NT2/D1 (cell line): ENCODE results near the gene LRRC49.
"Not testable (repeated sequence)": the region's sequence is repeated elsewhere in the genome, so short reads cannot be mapped to it uniquely, and the experiment has no call there.

Source experiments
- YY1 ChIP-seq: IDR thresholded peaks from 2 replicates; pipeline ENCODE4 v1.6.1; 2011; ENCODE audit not compliant: insufficient read length, insufficient read depth
- ZNF274 ChIP-seq: IDR thresholded peaks from 2 replicates; pipeline ENCODE4 v1.6.1; 2011; ENCODE audit warnings: mild to moderate bottlenecking, low read depth, low read length

GRCh38 chr15:71035478-71035877 lies 142.9 kb downstream of the LRRC49 start:
- TF ChIP-seq YY1, ZNF274: not testable (repeated sequence)
